GM23248 (cell line): Measurements from ENCODE around the gene L3MBTL4.

ENCODE experiments used
- EZH2 ChIP-seq: fragments of 200-600 bp; sonication (generic); IDR thresholded peaks from 2 replicates; pipeline ENCODE4 v1.6.1; 2018; ENCODE audit warnings: antibody characterized with exemption, mild to moderate bottlenecking; ENCODE audit not compliant: insufficient read depth, poor library complexity, severe bottlenecking
- EZH2phosphoT487 ChIP-seq: fragments of 200-600 bp; sonication (generic); IDR thresholded peaks from 2 replicates; pipeline ENCODE4 v1.6.1; 2018; ENCODE audit warnings: antibody characterized with exemption, moderate library complexity, mild to moderate bottlenecking, low read depth; ENCODE audit not compliant: insufficient read depth

GRCh38 chr18:6242004-6242403, 172.7 kb downstream of the L3MBTL4 start:
- TF ChIP-seq EZH2 (no peak), EZH2phosphoT487 (no peak)
